GF-D8 (cell line): ENCODE data around the gene XYLT1.

Experiments used
- DNase-seq: peaks from one replicate; lab custom pipeline; 2025; lab: John Stamatoyannopoulos, UW

XYLT1 gene

GRCh38 chr16:17144431-17144830 lies 326.3 kb downstream of the XYLT1 start:
- DNase-seq, result no peak

GRCh38 chr16:17143546-17144419 lies 327.0 kb downstream of the XYLT1 start:
- DNase-seq, result no peak

GRCh38 chr16:17138801-17139200 lies 332.0 kb downstream of the XYLT1 start:
- DNase-seq, result no peak

GRCh38 chr16:17135439-17135838 lies 335.3 kb downstream of the XYLT1 start:
- no peak for DNase-seq

GRCh38 chr16:17134586-17134985 lies 336.2 kb downstream of the XYLT1 start:
- no peak for DNase-seq

GRCh38 chr16:17133851-17134250 lies 336.9 kb downstream of the XYLT1 start:
- DNase-seq, result no peak

- no peak for DNase-seq
These were observed 339.4 kb downstream of the XYLT1 start for GRCh38 chr16:17131351-17131750.

- DNase-seq, result no peak
These were observed 340.0 kb downstream of the XYLT1 start for GRCh38 chr16:17130733-17131132.

- DNase-seq, result no peak
These were observed 340.8 kb downstream of the XYLT1 start for GRCh38 chr16:17129971-17130370.

- no peak for DNase-seq
These were observed 342.0 kb downstream of the XYLT1 start for GRCh38 chr16:17128791-17129190.

- no peak for DNase-seq
These were observed 344.6 kb downstream of the XYLT1 start for GRCh38 chr16:17126156-17126555.

- no peak for DNase-seq
These were observed 345.1 kb downstream of the XYLT1 start for GRCh38 chr16:17125671-17126070.

GRCh38 chr16:17117906-17118577 lies 352.7 kb downstream of the XYLT1 start:
- DNase-seq, result no peak

GRCh38 chr16:17116595-17117322 lies 354.0 kb downstream of the XYLT1 start:
- no peak for DNase-seq

- DNase-seq, result no peak
These were observed 361.3 kb downstream of the XYLT1 start for GRCh38 chr16:17109413-17109812.

- no peak for DNase-seq
These were observed 362.2 kb downstream of the XYLT1 start for GRCh38 chr16:17108596-17108995.

- DNase-seq, result no peak
These were observed 363.3 kb downstream of the XYLT1 start for GRCh38 chr16:17107450-17107849.

GRCh38 chr16:17106243-17106791 lies 364.4 kb downstream of the XYLT1 start:
- no peak for DNase-seq

- DNase-seq, result no peak
These were observed 365.4 kb downstream of the XYLT1 start for GRCh38 chr16:17105239-17105797.

GRCh38 chr16:17104654-17105053 lies 366.1 kb downstream of the XYLT1 start:
- no peak for DNase-seq

GRCh38 chr16:17103216-17103615 lies 367.5 kb downstream of the XYLT1 start:
- DNase-seq, result no peak

GRCh38 chr16:17101646-17102045 lies 369.1 kb downstream of the XYLT1 start:
- DNase-seq, result no peak
